GM18909 (cell line): Measurements from ENCODE around the gene MBP.
"Not testable (repeated sequence)": the region's sequence is repeated elsewhere in the genome, so short reads cannot be mapped to it uniquely, and the experiment has no call there.

ENCODE experiments used
- ATAC-seq: cut with Tn5 transposase; IDR thresholded peaks from one replicate; pipeline ENCODE4 v1.9.1; 2021; ENCODE audit warnings: mild to moderate bottlenecking; ENCODE audit not compliant: unreplicated experiment, poor library complexity

Gene MBP

GRCh38 chr18:76962851-76963250, 169.7 kb downstream of the MBP start:
- no peak for ATAC-seq

- no peak for ATAC-seq
Measured at GRCh38 chr18:76960528-76961035, 172.0 kb downstream of the MBP start.

GRCh38 chr18:76959605-76960004, 173.0 kb downstream of the MBP start:
- ATAC-seq: no peak

GRCh38 chr18:76958692-76959341, 173.8 kb downstream of the MBP start:
- no peak for ATAC-seq

GRCh38 chr18:76957384-76958355, 174.9 kb downstream of the MBP start:
- no peak for ATAC-seq

- no peak for ATAC-seq
Measured at GRCh38 chr18:76956648-76957047, 175.9 kb downstream of the MBP start.

GRCh38 chr18:76955524-76956170, 176.9 kb downstream of the MBP start:
- no peak for ATAC-seq

GRCh38 chr18:76953583-76954233, 178.9 kb downstream of the MBP start:
- ATAC-seq: no peak

- ATAC-seq: no peak
Measured at GRCh38 chr18:76953156-76953555, 179.4 kb downstream of the MBP start.

GRCh38 chr18:76952747-76953146, 179.8 kb downstream of the MBP start:
- ATAC-seq: no peak

- peak; percentile 64 for ATAC-seq
Measured at GRCh38 chr18:76951456-76952247, 180.9 kb downstream of the MBP start.

GRCh38 chr18:76948345-76948744, 184.2 kb downstream of the MBP start:
- no peak for ATAC-seq

- ATAC-seq: not testable (repeated sequence)
Measured at GRCh38 chr18:76944346-76944745, 188.2 kb downstream of the MBP start.

GRCh38 chr18:76943542-76944339, 188.8 kb downstream of the MBP start:
- ATAC-seq: no peak

GRCh38 chr18:76941284-76941683, 191.3 kb downstream of the MBP start:
- ATAC-seq: no peak

GRCh38 chr18:76938619-76939018, 194.0 kb downstream of the MBP start:
- no peak for ATAC-seq

GRCh38 chr18:76937597-76937996, 195.0 kb downstream of the MBP start:
- ATAC-seq: no peak

GRCh38 chr18:76936877-76937276, 195.7 kb downstream of the MBP start:
- no peak for ATAC-seq
